Measurements from ENCODE around the gene PIGU. TPM values are rescaled to one million over a fixed set of nuclear protein-coding genes. Genes with fewer than 3 reads are reported as not detected.

PIGU gene
- total and polyA plus RNA-seq, 2 of the 13 experiments (the other 11 are each of a cell fraction or from before 2014, with no cell fraction given) = 45.5 to 231 TPM

DNA sequence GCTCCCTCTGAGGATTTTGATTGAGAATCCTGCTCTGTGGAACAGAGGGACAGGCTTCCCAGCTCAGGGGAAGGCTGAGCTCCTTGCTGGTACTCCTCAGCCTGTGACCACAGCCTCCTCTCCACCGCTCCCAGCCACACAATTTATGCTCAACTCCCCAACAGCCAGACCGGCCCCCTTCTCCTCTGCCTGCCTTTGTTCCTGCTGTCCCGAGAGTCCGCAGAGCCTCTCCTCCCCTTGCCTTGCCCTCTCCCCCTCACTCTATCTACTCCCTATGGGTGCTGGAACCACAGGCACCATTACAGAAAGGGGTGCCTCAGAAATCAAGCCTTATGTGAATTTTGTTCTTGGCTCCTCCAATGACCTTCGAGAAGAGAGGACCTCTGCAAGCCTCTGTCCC is 102.5 kb downstream of the PIGU start:
- no peaks in the 10 kb centered on the region for H3K4me1 ChIP-seq (ENCODE audit: insufficient read depth, low read length)
- ATAC-seq (no peak; the same call in 2 of the 3 replicates), DNase-seq (ENCODE audit: low spot score) (no peak), FAIRE-seq (no peak)
- BruUV-seq (replicated peaks) = no TSS peak
- ChIA-PET POLR2A (no interaction called here), CTCF (ENCODE audit: low intra/inter-chr PET ratio, low total read pairs) (no interaction called here)
- TF ChIP-seq HBP1 (CRISPR knock-in tag; IDR thresholded peaks at IDR 0.05; ENCODE audit: low read depth) = no peak
- TF ChIP-seq ZNF329 (CRISPR knock-in tag; IDR thresholded peaks at IDR 0.05; ENCODE audit: low read depth) = no peak
- H3K27ac ChIP-seq (ENCODE audit: extremely low read length, insufficient read depth, low read length) = no peak overlapping the region
- H3K9ac ChIP-seq (ENCODE audit: insufficient read depth, low read depth, low read length) = no peak overlapping the region
- H3K27me3 ChIP-seq (ENCODE audit: control insufficient read depth in 1 of 2, insufficient read depth in 2 of 2, low read length in 2 of 2) = no peaks in the 10 kb centered on the region
- no peaks in the 10 kb centered on the region for H4K20me1 ChIP-seq (ENCODE audit: insufficient read depth, low read length)
- no peak overlapping the region for H3K4me2 ChIP-seq (ENCODE audit: low read depth, low read length)
- no peak overlapping the region for H3K4me3 ChIP-seq (replicated peaks in 1 of 3; ENCODE audit: insufficient read depth in 1 of 3, low read depth in 2 of 3, low read length in 3 of 3)
- no peaks in the 10 kb centered on the region for H3K9me3 ChIP-seq (ENCODE audit: low read length)
- H3K36me3 ChIP-seq (replicated peaks in 1 of 2; ENCODE audit: control insufficient read depth in 1 of 2, insufficient read depth in 2 of 2, low read length in 2 of 2) = peaks cover 29 to 58% of the 10 kb centered on the region in 2 experiments
- intact Hi-C loops (cut with micrococcal nuclease; ENCODE audit: unreplicated experiment) (no loop called here), in situ Hi-C loops (cut with HindIII; ENCODE audit: extremely low pct_ligation_motif_present, low pct_unique_long_range_greater_than_20kb) (loop anchor here (10.0 kb wide), 1 partner anchor 200 kb away; no protein-coding TSS in a partner anchor)
- 96% methylated on average over 5 of the region's 5 CpGs for WGBS (ENCODE audit: low lambda C conversion rate)
- no peak overlapping the region for H2AFZ ChIP-seq (ENCODE audit: low read length)
- no peaks in the 10 kb centered on the region for H3K79me2 ChIP-seq (ENCODE audit: insufficient read depth, low read length)

GRCh38 chr20:34573541-34574300 is 103.2 kb downstream of the PIGU start:
- FAIRE-seq = no peak
- intact Hi-C loops (cut with micrococcal nuclease; ENCODE audit: unreplicated experiment) = no loop called here
- no peak overlapping the region for H2AFZ ChIP-seq (ENCODE audit: low read length)
- ChIA-PET POLR2A (interaction anchor here (1.0 kb wide), 1 partner anchor 9 kb away, joined by 4 read pairs; no protein-coding TSS in a partner anchor), CTCF (ENCODE audit: low intra/inter-chr PET ratio, low total read pairs) (no interaction called here)
- no peak for DNase-seq (ENCODE audit: low spot score)
- H3K27ac ChIP-seq (ENCODE audit: extremely low read length, insufficient read depth, low read length) = no peak overlapping the region
- no peaks in the 10 kb centered on the region for H3K79me2 ChIP-seq (ENCODE audit: insufficient read depth, low read length)
- no peak overlapping the region for H3K4me2 ChIP-seq (ENCODE audit: low read depth, low read length)
- ATAC-seq = no peak
- no peaks in the 10 kb centered on the region for H3K27me3 ChIP-seq (ENCODE audit: control insufficient read depth in 1 of 2, insufficient read depth in 2 of 2, low read length in 2 of 2)
- in situ Hi-C loops (cut with HindIII; ENCODE audit: extremely low pct_ligation_motif_present, low pct_unique_long_range_greater_than_20kb) = loop anchor here (10.0 kb wide), 1 partner anchor 201 kb away; no protein-coding TSS in a partner anchor
- H3K9ac ChIP-seq (ENCODE audit: insufficient read depth, low read depth, low read length) = no peak overlapping the region
- no peak for TF ChIP-seq ZSCAN9 (CRISPR knock-in tag; IDR thresholded peaks at IDR 0.05; ENCODE audit: borderline replicate concordance)
- no peak for TF ChIP-seq ZBTB46 (CRISPR knock-in tag; IDR thresholded peaks at IDR 0.05; ENCODE audit: borderline replicate concordance)
- TF ChIP-seq ZNF354B (CRISPR knock-in tag; IDR thresholded peaks at IDR 0.05) = no peak
- TF ChIP-seq, protein P1, sequence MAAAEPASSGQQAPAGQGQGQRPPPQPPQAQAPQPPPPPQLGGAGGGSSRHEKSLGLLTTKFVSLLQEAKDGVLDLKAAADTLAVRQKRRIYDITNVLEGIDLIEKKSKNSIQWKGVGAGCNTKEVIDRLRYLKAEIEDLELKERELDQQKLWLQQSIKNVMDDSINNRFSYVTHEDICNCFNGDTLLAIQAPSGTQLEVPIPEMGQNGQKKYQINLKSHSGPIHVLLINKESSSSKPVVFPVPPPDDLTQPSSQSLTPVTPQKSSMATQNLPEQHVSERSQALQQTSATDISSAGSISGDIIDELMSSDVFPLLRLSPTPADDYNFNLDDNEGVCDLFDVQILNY (CRISPR knock-in tag; conservative IDR thresholded peaks at IDR 0.05) = no peak
- TF ChIP-seq ZNF891 (CRISPR knock-in tag; IDR thresholded peaks at IDR 0.05) = no peak
- TF ChIP-seq ZZZ3 (CRISPR knock-in tag; IDR thresholded peaks at IDR 0.05; ENCODE audit: borderline replicate concordance) = no peak
- TF ChIP-seq RFX1 (IDR thresholded peaks at IDR 0.05) = no peak
- TF ChIP-seq ZNF552 (CRISPR knock-in tag; IDR thresholded peaks at IDR 0.05; ENCODE audit: borderline replicate concordance) = no peak
- TF ChIP-seq KLF13 (CRISPR knock-in tag; IDR thresholded peaks at IDR 0.05) = no peak
- TF ChIP-seq, protein P2, sequence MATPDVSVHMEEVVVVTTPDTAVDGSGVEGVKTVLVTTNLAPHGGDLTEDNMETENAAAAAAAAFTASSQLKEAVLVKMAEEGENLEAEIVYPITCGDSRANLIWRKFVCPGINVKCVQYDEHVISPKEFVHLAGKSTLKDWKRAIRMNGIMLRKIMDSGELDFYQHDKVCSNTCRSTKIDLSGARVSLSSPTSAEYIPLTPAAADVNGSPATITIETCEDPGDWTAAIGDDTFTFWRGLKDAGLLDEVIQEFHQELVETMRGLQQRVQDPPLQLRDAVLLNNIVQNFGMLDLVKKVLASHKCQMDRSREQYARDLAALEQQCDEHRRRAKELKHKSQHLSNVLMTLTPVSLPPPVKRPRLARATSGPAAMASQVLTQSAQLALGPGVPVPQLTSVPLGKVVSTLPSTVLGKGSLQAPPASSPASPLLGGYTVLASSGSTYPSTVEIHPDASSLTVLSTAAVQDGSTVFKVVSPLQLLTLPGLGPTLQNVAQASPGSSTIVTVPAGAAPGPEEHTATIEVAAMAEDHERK (CRISPR knock-in tag; IDR thresholded peaks at IDR 0.05; ENCODE audit: low read depth) = no peak
- peaks cover 31 to 55% of the 10 kb centered on the region in 2 experiments for H3K36me3 ChIP-seq (replicated peaks in 1 of 2; ENCODE audit: control insufficient read depth in 1 of 2, insufficient read depth in 2 of 2, low read length in 2 of 2)
- WGBS (ENCODE audit: low lambda C conversion rate) = 91% methylated on average over 7 of the region's 7 CpGs
- no peak overlapping the region for H3K4me3 ChIP-seq (replicated peaks in 1 of 3; ENCODE audit: insufficient read depth in 1 of 3, low read depth in 2 of 3, low read length in 3 of 3)
- peaks cover under 1% of the 10 kb centered on the region; the same call in 1 of the 2 replicates for H3K4me1 ChIP-seq (ENCODE audit: insufficient read depth, low read length)
- H4K20me1 ChIP-seq (ENCODE audit: insufficient read depth, low read length) = no peaks in the 10 kb centered on the region
- BruUV-seq (replicated peaks) = no TSS peak
- H3K9me3 ChIP-seq (ENCODE audit: low read length) = no peaks in the 10 kb centered on the region
